HL-60 (cell line): ENCODE results near the gene IRAK1.

Experiments
- POLR2AphosphoS5 ChIP-seq: IDR thresholded peaks from 2 replicates; pipeline ENCODE4 v1.6.1; 2012; ENCODE audit warnings: low read depth
- TF ChIP-seq, protein P1 (sequence below): IDR thresholded peaks from one replicate; pipeline ENCODE4 v1.5.1; 2011; ENCODE audit warnings: low read length, control low read depth, inconsistent platforms; ENCODE audit not compliant: insufficient read depth
- TF ChIP-seq, protein P2 (sequence below): IDR thresholded peaks from 2 replicates; pipeline ENCODE4 v1.6.1; 2012; ENCODE audit warnings: low read depth; ENCODE audit not compliant: insufficient replicate concordance

GRCh38 chrX:154019633-154020528 lies at the start of gene IRAK1:
- TF ChIP-seq, protein P1, sequence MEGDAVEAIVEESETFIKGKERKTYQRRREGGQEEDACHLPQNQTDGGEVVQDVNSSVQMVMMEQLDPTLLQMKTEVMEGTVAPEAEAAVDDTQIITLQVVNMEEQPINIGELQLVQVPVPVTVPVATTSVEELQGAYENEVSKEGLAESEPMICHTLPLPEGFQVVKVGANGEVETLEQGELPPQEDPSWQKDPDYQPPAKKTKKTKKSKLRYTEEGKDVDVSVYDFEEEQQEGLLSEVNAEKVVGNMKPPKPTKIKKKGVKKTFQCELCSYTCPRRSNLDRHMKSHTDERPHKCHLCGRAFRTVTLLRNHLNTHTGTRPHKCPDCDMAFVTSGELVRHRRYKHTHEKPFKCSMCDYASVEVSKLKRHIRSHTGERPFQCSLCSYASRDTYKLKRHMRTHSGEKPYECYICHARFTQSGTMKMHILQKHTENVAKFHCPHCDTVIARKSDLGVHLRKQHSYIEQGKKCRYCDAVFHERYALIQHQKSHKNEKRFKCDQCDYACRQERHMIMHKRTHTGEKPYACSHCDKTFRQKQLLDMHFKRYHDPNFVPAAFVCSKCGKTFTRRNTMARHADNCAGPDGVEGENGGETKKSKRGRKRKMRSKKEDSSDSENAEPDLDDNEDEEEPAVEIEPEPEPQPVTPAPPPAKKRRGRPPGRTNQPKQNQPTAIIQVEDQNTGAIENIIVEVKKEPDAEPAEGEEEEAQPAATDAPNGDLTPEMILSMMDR: no peak
- no peak; the same call in 1 of the 2 replicates for TF ChIP-seq POLR2AphosphoS5
- TF ChIP-seq, protein P2, sequence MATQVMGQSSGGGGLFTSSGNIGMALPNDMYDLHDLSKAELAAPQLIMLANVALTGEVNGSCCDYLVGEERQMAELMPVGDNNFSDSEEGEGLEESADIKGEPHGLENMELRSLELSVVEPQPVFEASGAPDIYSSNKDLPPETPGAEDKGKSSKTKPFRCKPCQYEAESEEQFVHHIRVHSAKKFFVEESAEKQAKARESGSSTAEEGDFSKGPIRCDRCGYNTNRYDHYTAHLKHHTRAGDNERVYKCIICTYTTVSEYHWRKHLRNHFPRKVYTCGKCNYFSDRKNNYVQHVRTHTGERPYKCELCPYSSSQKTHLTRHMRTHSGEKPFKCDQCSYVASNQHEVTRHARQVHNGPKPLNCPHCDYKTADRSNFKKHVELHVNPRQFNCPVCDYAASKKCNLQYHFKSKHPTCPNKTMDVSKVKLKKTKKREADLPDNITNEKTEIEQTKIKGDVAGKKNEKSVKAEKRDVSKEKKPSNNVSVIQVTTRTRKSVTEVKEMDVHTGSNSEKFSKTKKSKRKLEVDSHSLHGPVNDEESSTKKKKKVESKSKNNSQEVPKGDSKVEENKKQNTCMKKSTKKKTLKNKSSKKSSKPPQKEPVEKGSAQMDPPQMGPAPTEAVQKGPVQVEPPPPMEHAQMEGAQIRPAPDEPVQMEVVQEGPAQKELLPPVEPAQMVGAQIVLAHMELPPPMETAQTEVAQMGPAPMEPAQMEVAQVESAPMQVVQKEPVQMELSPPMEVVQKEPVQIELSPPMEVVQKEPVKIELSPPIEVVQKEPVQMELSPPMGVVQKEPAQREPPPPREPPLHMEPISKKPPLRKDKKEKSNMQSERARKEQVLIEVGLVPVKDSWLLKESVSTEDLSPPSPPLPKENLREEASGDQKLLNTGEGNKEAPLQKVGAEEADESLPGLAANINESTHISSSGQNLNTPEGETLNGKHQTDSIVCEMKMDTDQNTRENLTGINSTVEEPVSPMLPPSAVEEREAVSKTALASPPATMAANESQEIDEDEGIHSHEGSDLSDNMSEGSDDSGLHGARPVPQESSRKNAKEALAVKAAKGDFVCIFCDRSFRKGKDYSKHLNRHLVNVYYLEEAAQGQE: no peak
